Heart right ventricle (tissue), 16 donors: ENCODE data around the gene FAM53A. TPM values are rescaled to one million over a fixed set of nuclear protein-coding genes. Genes with fewer than 3 reads are reported as not detected.

Source experiments
- ATAC-seq, 8 donors: fragments of 200-7000 bp; cut with Tn5 transposase; one replicate each; pipeline ENCODE4 v1.9.1; 2020; ENCODE audit warnings: mild to moderate bottlenecking in 8 of 8, moderate library complexity in 8 of 8, moderate number of reproducible peaks in 1 of 8
- DNase-seq, 2 donors: peaks; one replicate each; pipeline ENCODE4 v3.0.0-alpha.2; 2020
- H3K27ac ChIP-seq, 10 donors: fragments of 200-600 bp; sonication (generic) in 2 of 10; one replicate each; pipeline versions ENCODE4 v1.5.0 to v1.8.0; 2020 to 2022; ENCODE audit warnings: mild to moderate bottlenecking in 3 of 10
- H3K27me3 ChIP-seq, 7 donors: fragments of 200-600 bp; one replicate each; pipeline ENCODE4 v1.8.0; 2021 to 2022; ENCODE audit warnings: mild to moderate bottlenecking in 2 of 7
- H3K36me3 ChIP-seq, 9 donors: fragments of 200-600 bp; sonication (generic) in 1 of 9; one replicate each; pipeline versions ENCODE4 v1.5.0 to v1.8.0; 2020 to 2022; ENCODE audit warnings: mild to moderate bottlenecking in 2 of 9
- H3K4me1 ChIP-seq, 9 donors: fragments of 200-600 bp; sonication (generic) in 1 of 9; one replicate each; pipeline versions ENCODE4 v1.5.0 to v1.8.0; 2020 to 2022; ENCODE audit warnings: mild to moderate bottlenecking in 4 of 9
- H3K4me3 ChIP-seq, 10 donors: fragments of 200-600 bp; sonication (generic) in 2 of 10; one replicate each; pipeline versions ENCODE4 v1.5.0 to v1.8.0; 2020 to 2022; ENCODE audit warnings: mild to moderate bottlenecking in 7 of 10, moderate library complexity in 2 of 10
- H3K9me3 ChIP-seq, 11 donors: fragments of 200-600 bp in 10 of 11; sonication (generic) in 2 of 11; one replicate each; pipeline versions ENCODE4 v1.5.0 to v1.8.0; 2013 to 2022; ENCODE audit warnings: mild to moderate bottlenecking in 2 of 11, control low read depth in 1 of 11, moderate library complexity in 1 of 11
- WGBS, 2 donors: extraction: QIAGEN DNeasy Blood & Tissue Kit; methylation state at CpG; one replicate each; pipeline ENCODE4 v1.1.7; 2013; ENCODE audit warnings: inconsistent platforms in 1 of 2; 5-methylcytosine and 5-hydroxymethylcytosine counted together
- intact Hi-C, 10 donors: fragments of 100-400 bp; cut with DNase I; formaldehyde crosslinking; loops; one replicate each; pipeline versions ENCODE4 v1.11.1 to v1.14.2; 2022
- polyA plus RNA-seq, 2 donors: library from polyadenylated mRNA; stranded (reverse); fragments of 200-250 nt; gene quantifications; one replicate each; pipeline ENCODE4 v1.2.3, GENCODE V29; 2013
- total RNA-seq, 10 donors: library from RNA; stranded (reverse); fragmentation: NEBNext Ultra II Directional in 3 of 10; extraction: Animal tissue kit (Norgen Biotek cat#: 25700) in 3 of 10; gene quantifications; one replicate each; pipeline versions ENCODE4 v1.2.1 to v1.2.4, GENCODE V29; 2021 to 2023
- TF ChIP-seq, protein P1 (sequence below), 9 donors: fragments of 200-600 bp; sonication (generic) in 2 of 9; IDR thresholded peaks; one replicate each; pipeline versions ENCODE4 v1.5.0 to v1.8.0; 2021 to 2022; ENCODE audit warnings: antibody characterized with exemption in 9 of 9, mild to moderate bottlenecking in 5 of 9, moderate library complexity in 1 of 9
- donor health status: Arrhythmogenic right ventricular cardiomyopathy.
- donor health status: ischemic (EF 13 %, LVEDD 7.1; RV severe dilation, severe dysfunction).
- donor health status: healthy with polysubstance abuse.
- donor health status: DM: no; HTN: yes; CAD: no.
- donor health status: DM: no; HTN: no; CAD: no.
- donor health status: ischemic (EF 25% LVEDD 6.9; RV normal size, moderate dysfunction).
- donor health status: ischemic (EF 25% LVEDD 5.7; RV mildly dilated, moderate dysfunction).
- donor health status: healthy.
- donor health status: DM: yes; HTN: yes; CAD: no.
- donor health status: Ischemic cardiomyopathy.
- donor health status: ischemic (EF 35%, LVEDD 5.7; RV mildly dilated, moderate dysfunction).
- donor health status: nonischemic (EF 11% LVEDD 7.7; RV severe dilation, severe dysfunction).
- donor health status: DM: yes; HTN: yes; CAD: no.
- donor health status: PGD.
- donor health status: ischemic (EF 29% LVEDD 5.4; RV normal size, mild dysfunction).
- donor health status: nonischemic (EF 23%, LVEDD 6.1; RV moderate dilation, normal function).

FAM53A gene
- total and polyA plus RNA-seq, 12 donors, result 0.24 to 1.5 (median 0.74) TPM

GRCh38 chr4:1728061-1728980 lies 44.2 kb upstream of the FAM53A start:
- intact Hi-C loops, result loop anchor here in 9 of 10 donors (5.0 to 10.0 kb wide), 5 partner anchors 36 to 384 kb away; partner anchors contain the start of gene UVSSA (in 1 of the 9)
- ATAC-seq, result peak in 2 of 8 donors; percentile 10 to 15
- H3K36me3 ChIP-seq, result peaks cover 0 to 92% (median 9%) of the 10 kb centered on the region in 9 donors
- no peak for DNase-seq
- peaks cover 8 to 64% (median 34%) of the 10 kb centered on the region in 9 donors for H3K4me1 ChIP-seq
- H3K4me3 ChIP-seq, result peak overlapping the region in 9 of 10 donors; percentile 17 to 50 (median 39)
- WGBS, 2 donors, result 80 to 88% methylated on average over 31 of the region's 31 CpGs
- H3K27me3 ChIP-seq, result no peaks in the 10 kb centered on the region
- H3K27ac ChIP-seq, result peak overlapping the region; percentile 41 to 87 (median 80)
- no peaks in the 10 kb centered on the region for H3K9me3 ChIP-seq
- TF ChIP-seq, protein P1, sequence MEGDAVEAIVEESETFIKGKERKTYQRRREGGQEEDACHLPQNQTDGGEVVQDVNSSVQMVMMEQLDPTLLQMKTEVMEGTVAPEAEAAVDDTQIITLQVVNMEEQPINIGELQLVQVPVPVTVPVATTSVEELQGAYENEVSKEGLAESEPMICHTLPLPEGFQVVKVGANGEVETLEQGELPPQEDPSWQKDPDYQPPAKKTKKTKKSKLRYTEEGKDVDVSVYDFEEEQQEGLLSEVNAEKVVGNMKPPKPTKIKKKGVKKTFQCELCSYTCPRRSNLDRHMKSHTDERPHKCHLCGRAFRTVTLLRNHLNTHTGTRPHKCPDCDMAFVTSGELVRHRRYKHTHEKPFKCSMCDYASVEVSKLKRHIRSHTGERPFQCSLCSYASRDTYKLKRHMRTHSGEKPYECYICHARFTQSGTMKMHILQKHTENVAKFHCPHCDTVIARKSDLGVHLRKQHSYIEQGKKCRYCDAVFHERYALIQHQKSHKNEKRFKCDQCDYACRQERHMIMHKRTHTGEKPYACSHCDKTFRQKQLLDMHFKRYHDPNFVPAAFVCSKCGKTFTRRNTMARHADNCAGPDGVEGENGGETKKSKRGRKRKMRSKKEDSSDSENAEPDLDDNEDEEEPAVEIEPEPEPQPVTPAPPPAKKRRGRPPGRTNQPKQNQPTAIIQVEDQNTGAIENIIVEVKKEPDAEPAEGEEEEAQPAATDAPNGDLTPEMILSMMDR (IDR thresholded peaks at IDR 0.05), result no peak

DNA sequence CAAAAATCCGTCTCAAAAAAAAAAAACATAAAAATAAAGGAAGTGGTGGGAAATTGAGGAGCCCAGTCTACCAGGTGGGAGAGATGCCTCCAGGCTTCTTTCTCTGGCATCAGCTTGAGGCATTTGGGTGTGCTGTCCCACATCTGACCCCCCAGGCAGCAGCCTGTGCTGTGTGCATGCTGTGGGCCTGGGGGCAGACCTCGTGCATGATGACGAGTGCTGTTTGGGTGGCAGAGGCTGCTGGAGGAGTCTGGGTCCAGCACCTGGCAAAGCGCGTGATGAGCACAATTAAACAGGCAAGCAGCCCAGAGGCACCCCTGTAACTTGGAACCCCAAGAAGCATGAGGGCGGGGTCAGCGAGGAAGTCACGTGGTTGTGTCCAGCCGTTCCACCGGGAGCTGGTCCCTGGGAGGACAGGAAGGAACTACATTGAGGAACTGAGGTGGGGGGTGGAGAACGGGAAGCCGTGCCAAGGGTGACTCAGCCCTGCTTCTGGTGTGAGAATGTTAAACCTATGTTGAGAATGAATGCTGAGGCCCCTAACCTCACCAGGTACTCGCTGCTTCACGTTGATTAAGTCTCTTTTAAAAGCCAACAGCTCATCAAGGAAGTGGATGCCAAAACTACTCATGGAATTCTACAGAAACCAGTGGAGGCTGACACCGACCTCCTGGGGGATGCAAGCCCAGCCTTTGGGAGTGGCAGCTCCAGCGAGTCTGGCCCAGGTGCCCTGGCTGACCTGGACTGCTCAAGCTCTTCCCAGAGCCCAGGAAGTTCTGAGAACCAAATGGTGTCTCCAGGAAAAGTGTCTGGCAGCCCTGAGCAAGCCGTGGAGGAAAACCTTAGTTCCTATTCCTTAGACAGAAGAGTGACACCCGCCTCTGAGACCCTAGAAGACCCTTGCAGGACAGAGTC lies 43.3 kb upstream of the FAM53A start:
- DNase-seq (peak; percentile 77 to 83), ATAC-seq (peak; percentile 31 to 93 (median 80))
- H3K36me3 ChIP-seq, result peaks cover 0 to 86% (median 9%) of the 10 kb centered on the region in 9 donors
- TF ChIP-seq, protein P1 (IDR thresholded peaks at IDR 0.05), result no peak
- H3K4me1 ChIP-seq, result peaks cover 8 to 74% (median 35%) of the 10 kb centered on the region in 9 donors
- peak overlapping the region in 9 of 10 donors; percentile 17 to 50 (median 39) for H3K4me3 ChIP-seq
- H3K27ac ChIP-seq, result peak overlapping the region; percentile 41 to 87 (median 80)
- intact Hi-C loops, result loop anchor here (2.0 to 10.0 kb wide), 6 partner anchors 35 to 383 kb away; partner anchors contain the start of gene UVSSA (in 1 of the 10)
- H3K9me3 ChIP-seq, result no peaks in the 10 kb centered on the region
- H3K27me3 ChIP-seq, result no peaks in the 10 kb centered on the region
- 50 to 64% methylated on average over 18 of the region's 18 CpGs for WGBS, 2 donors

GRCh38 chr4:1726146-1726934 lies 42.2 kb upstream of the FAM53A start:
- Histone ChIP-seq H3K4me1 (peaks cover 13 to 82% (median 43%) of the 10 kb centered on the region in 9 donors), H3K4me3 (peak overlapping the region in 1 of 10 donors; percentile 9), H3K36me3 (peaks cover 0 to 77% (median 9%) of the 10 kb centered on the region in 9 donors), H3K9me3 (no peaks in the 10 kb centered on the region), H3K27me3 (no peaks in the 10 kb centered on the region), H3K27ac (peak overlapping the region in 9 of 10 donors; percentile 63 to 87 (median 81))
- WGBS, 2 donors, result 53% methylated on average over 17 of the region's 17 CpGs
- ATAC-seq, result peak in 7 of 8 donors; percentile 42 to 81 (median 61)
- peak; percentile 89 for DNase-seq
- TF ChIP-seq, protein P1 (IDR thresholded peaks at IDR 0.05), result peak; percentile 97 to 99 (median 99)
- intact Hi-C loops, result loop anchor here (1.0 to 10.0 kb wide), 7 partner anchors 33 to 382 kb away; partner anchors contain the start of gene UVSSA (in 1 of the 10)
